ENCODE data around the gene ROR2.
A peak's percentile ranks its signal among the peaks of the same experiment; 100 is the strongest.
"Not testable (repeated sequence)": the region's sequence is repeated elsewhere in the genome, so short reads cannot be mapped to it uniquely, and the experiment has no call there.

Gene ROR2

GRCh38 chr9:91799113-91799744 is 150.8 kb downstream of the ROR2 start:
- peak; percentile 40 for DNase-seq (ENCODE audit: low read depth, low spot score)

- DNase-seq (ENCODE audit: low read depth, low spot score), result not testable (repeated sequence)
These were observed 151.5 kb downstream of the ROR2 start for GRCh38 chr9:91798273-91799112.

- not testable (repeated sequence) for DNase-seq (ENCODE audit: low read depth, low spot score)
These were observed 152.5 kb downstream of the ROR2 start for GRCh38 chr9:91797517-91797916.

- DNase-seq (ENCODE audit: low read depth, low spot score), result not testable (repeated sequence)
These were observed 153.5 kb downstream of the ROR2 start for GRCh38 chr9:91796516-91796915.

- peak; percentile 75 for DNase-seq (ENCODE audit: low read depth, low spot score)
These were observed 154.3 kb downstream of the ROR2 start for GRCh38 chr9:91795598-91796241.

GRCh38 chr9:91793371-91793770 is 156.7 kb downstream of the ROR2 start:
- DNase-seq (ENCODE audit: low read depth, low spot score), result not testable (repeated sequence)

- DNase-seq (ENCODE audit: low read depth, low spot score), result no peak
These were observed 159.1 kb downstream of the ROR2 start for GRCh38 chr9:91790917-91791316.

- DNase-seq (ENCODE audit: low read depth, low spot score), result no peak
These were observed 160.1 kb downstream of the ROR2 start for GRCh38 chr9:91789941-91790340.

GRCh38 chr9:91787931-91788330 is 162.1 kb downstream of the ROR2 start:
- DNase-seq (ENCODE audit: low read depth, low spot score), result no peak

GRCh38 chr9:91786132-91786896 is 163.7 kb downstream of the ROR2 start:
- DNase-seq (ENCODE audit: low read depth, low spot score), result peak; percentile 44

- no peak for DNase-seq (ENCODE audit: low read depth, low spot score)
These were observed 164.6 kb downstream of the ROR2 start for GRCh38 chr9:91785447-91785842.

GRCh38 chr9:91784673-91785446 is 165.2 kb downstream of the ROR2 start:
- no peak for DNase-seq (ENCODE audit: low read depth, low spot score)

- no peak for DNase-seq (ENCODE audit: low read depth, low spot score)
These were observed 166.0 kb downstream of the ROR2 start for GRCh38 chr9:91783876-91784672.

GRCh38 chr9:91783411-91783810 is 166.6 kb downstream of the ROR2 start:
- no peak for DNase-seq (ENCODE audit: low read depth, low spot score)

- peak; percentile 55 for DNase-seq (ENCODE audit: low read depth, low spot score)
These were observed 167.3 kb downstream of the ROR2 start for GRCh38 chr9:91782708-91783214.

- DNase-seq (ENCODE audit: low read depth, low spot score), result no peak
These were observed 168.1 kb downstream of the ROR2 start for GRCh38 chr9:91781906-91782305.

- no peak for DNase-seq (ENCODE audit: low read depth, low spot score)
These were observed 168.9 kb downstream of the ROR2 start for GRCh38 chr9:91781116-91781515.

GRCh38 chr9:91778031-91778430 is 172.0 kb downstream of the ROR2 start:
- DNase-seq (ENCODE audit: low read depth, low spot score), result no peak

GRCh38 chr9:91777292-91777830 is 172.7 kb downstream of the ROR2 start:
- DNase-seq (ENCODE audit: low read depth, low spot score), result no peak

All from ELF-1 (cell line).